HG02759 (cell line): Measurements from ENCODE around the gene AP1S1.

ENCODE experiments used
- ATAC-seq: cut with Tn5 transposase; IDR thresholded peaks from one replicate; pipeline ENCODE4 v1.9.1; 2021; ENCODE audit warnings: mild to moderate bottlenecking, moderate library complexity; ENCODE audit not compliant: unreplicated experiment

AP1S1 gene

GRCh38 chr7:101156277-101156676, 2.0 kb downstream of the AP1S1 start:
- no peak for ATAC-seq

DNA sequence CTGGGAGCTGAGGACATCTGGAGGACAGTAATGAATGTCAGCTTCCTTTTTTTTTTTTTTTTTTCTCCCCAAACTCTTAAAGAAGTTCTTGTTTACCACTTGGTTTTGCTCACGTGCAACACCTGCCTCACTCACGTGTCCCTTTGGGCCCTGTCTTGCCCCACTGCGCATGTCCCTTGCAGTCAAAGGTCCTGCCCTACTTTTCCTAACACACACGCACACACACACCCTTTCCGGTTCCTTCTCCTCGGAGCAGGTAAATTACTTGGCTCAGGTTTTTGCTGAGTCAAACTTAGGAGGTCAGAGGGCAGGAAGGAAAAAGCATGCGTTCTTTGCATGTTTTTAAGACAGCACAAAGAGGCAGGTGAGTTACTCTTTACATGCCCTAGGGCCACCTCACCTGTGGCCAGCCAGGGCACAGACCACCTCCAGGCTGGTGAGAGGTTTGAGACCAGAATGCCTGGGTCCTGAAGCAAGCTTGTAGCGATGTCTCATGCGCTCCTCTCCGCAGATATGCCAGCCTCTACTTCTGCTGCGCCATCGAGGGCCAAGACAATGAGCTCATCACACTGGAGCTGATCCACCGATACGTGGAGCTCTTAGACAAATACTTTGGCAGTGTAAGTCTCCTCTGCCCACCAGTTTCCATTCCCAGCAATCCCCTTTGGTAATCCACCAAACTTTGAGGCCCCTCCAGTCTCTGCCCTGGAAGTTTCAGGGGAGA, 2.8 kb downstream of the AP1S1 start:
- ATAC-seq = no peak

DNA sequence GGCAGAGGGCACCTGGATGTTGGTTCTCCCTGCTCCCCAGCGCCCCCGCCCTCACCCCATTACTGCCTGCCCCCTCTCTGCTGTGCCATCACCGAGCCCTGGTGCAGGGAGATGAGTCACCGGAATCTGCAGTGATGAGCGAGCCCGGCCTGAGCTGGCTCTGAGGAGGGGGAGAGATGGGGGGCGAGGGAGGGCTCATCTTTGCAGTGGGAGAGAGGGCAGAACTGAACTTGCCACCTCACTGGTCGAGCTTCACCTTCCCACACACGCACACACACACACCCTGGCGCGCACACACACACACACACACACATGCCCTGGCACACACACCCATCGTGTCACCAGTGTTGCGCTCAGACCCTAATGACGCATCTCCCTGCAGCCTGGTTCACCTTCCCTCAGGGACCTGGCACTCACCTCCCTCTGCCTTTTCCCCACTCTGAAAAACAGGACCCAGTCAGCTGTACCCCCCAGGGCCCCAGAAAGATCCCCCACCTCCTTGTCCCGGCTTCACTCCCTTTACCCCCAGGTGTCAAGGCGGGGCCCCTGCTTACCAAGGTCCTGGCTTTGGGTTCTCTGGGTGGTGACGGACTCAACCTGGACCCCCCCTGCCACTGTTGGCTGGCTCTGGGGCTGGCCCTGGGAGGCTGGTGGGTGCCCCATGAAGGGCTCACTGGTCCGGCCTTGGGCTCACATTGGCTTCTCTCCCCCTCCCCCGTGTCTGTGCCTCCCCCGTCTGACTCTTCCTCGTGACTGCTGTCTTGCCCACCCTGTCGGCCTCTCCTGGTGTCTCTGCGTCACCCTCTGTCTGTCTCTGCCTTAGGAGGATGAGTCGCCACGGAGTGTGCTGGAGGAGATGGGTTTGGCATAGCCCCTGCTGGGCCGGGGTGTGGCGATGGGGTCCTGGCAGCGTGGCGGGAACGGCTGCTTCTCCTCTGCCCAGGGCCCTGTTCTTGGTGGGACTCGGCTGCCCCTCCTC, 5.7 kb downstream of the AP1S1 start:
- no peak for ATAC-seq

GRCh38 chr7:101160910-101161309, 6.6 kb downstream of the AP1S1 start:
- ATAC-seq = no peak

GRCh38 chr7:101161692-101162471, 7.6 kb downstream of the AP1S1 start:
- no peak for ATAC-seq

DNA sequence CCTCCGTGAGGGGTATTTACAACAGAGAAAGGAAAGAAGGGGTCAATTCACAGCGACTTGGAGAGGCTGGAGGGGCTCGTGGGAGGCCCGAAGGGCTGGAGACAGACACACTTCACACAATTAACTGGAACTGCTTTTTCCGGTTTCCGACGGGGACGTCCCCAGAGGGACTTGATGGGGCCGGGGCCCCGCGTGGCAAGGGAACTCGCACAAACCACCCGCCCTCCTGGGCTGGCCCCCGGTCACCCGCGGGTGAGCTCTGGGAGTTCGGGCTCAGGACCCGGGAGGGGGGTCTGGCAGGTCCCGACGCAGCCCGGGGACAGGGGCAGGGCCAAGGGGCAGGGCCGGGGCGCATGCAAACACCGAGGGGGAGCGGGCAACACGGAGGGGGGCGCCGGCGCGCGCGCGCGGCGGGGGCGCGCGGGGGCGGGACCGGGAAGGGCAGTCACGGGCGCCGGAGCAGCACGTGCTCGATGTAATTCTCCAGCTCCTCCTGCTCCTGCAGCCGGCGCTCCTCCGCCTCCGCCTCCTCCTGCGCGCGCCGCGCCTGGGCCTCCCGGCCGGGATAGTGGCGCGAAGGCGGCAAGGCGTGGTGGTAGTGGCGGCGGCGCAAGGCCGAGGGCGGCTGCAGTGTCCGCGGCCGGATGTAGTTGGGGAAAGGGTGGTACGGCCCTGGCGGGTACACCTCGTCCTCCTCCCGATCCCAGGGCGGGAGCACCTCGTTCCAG, 8.4 kb downstream of the AP1S1 start:
- no peak for ATAC-seq

GRCh38 chr7:101163279-101164070, 9.2 kb downstream of the AP1S1 start:
- ATAC-seq = no peak

DNA sequence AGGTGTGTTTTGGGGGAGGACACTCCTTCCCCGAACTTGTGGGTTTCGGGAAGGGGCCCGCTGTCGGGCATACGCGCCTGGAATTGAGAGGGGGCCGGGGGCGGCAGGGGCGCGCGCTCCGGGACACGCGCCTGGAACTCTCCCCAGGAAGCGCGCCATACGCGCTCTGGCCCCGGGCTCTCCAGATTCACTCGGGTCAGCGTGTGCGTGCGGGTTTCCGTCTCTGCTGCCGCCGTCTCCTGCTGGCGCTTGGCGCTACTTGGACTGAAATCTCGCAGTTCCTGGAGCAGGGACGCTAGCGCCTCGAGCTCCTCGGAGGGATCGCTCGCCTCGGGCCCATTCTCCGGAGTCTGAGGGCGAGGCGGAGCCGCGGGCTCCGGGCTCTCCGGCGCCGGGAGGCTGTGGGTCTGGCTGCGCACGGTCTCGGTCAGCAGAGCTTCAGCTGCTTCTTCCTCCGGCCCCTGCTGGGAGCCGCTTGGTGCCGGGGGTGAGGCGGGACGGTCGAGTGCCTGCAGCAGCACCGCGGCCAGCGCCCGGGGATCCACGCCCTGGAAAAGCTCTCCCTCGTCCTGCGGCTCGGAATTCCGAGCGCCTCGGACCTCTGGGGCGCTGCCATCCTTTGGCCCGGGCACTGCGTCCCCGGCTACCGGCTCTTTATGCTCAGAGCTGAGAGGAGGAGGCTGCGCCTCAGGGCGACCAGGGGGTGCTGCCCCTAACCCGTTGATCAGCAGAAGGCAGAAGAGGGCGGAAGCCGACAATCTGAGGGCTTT, 10.0 kb downstream of the AP1S1 start:
- no peak for ATAC-seq

DNA sequence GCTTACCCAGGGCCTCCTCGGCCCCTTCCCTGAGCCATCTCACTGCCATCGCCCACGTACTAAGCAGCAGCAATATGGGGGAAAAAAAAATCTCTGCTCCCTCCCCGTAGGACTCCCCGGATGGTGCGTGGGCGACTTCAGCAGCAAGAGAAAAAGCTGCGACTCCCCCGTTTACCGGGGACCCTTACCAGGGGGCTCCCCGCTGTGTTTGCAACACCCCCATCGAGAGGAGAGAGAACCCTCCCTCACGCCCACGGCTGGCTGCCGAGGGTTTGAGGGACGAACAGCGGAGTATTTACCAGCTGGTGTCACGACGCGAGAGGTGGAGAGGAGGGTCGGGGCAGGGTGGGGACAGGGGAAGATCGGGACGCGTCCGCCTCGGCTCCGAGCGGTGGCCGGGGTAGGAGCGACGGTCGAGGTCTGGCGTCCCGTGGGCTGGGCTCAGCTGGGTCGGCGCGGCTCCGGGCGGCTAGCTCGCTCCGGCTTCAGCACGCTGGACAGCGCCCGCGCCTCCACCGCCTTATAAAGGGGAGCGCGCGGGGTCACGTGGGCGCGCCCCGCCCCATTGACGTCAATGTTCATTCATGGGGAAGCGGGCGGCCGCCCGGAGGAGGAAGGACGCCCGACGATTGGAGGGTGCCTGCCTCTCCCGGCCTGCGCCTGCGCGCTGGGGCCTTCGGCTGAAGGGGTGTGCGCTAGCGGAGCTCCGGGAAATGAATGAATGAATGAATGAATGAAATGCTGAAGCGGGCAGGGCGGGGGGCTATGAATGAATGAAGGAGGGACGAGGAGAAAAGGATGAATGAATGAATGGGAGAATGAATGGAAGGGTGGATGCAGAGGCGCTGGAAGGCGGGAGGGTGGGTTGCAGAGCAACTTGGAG, 11.0 kb downstream of the AP1S1 start, which contains the start of gene VGF:
VGF (minus strand) TSS at position 495 of the 883 bp plus-strand sequence. CDS start 726 bp downstream, outside the sequence.
- ATAC-seq = peak; percentile 82

- no peak for ATAC-seq
These were observed 11.8 kb downstream of the AP1S1 start for GRCh38 chr7:101165958-101166647.

DNA sequence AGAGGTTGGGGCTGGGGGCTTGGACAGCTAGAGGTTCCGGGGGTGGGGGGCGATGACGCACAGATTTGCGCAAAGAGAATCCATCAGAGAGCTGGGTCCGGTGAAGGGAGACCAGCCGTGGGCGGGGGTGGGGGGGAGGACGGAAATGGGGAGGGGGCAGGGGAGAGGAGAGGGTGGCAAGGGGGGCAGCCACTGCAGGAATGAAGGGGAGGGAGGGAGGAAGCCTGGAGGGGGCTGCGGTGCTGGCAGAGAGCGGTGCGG, 12.3 kb downstream of the AP1S1 start:
- no peak for ATAC-seq

DNA sequence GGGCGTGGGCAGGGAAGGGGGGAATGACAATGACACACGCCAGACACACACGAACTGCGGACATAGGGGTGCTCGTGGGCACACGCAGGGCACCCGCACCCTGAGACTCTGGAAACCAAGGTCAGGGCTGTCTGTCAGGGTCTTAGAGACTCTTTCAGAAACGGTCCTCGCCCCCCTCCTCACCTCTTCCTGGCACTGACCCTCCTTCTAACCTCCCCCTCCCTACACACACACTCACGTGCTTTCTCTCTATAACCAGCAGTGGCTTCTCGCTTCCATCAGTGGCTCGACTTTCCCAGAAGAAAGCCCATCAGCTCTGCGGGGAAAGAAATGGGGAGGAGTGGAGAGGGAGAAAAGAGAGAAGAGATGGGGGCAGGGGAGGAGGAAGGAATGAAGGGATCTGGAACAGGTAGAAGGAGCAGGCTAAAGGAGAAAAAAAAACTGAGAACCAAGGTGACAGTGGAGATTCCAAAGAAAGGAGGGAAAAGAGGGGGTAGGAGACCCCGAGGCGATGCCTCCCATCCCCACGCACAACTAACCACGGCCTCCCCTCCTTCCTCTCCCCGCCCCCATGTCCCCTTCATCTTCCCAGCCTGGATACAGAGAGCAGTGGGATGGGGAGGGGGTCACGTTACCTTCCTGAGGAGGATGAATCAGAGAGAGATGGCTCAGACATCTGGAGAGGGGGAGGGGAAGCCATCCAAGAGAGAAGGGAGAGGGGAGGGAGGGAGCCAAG, 12.8 kb downstream of the AP1S1 start:
- ATAC-seq = no peak

- ATAC-seq = no peak
These were observed 13.6 kb downstream of the AP1S1 start for GRCh38 chr7:101167645-101168411.

DNA sequence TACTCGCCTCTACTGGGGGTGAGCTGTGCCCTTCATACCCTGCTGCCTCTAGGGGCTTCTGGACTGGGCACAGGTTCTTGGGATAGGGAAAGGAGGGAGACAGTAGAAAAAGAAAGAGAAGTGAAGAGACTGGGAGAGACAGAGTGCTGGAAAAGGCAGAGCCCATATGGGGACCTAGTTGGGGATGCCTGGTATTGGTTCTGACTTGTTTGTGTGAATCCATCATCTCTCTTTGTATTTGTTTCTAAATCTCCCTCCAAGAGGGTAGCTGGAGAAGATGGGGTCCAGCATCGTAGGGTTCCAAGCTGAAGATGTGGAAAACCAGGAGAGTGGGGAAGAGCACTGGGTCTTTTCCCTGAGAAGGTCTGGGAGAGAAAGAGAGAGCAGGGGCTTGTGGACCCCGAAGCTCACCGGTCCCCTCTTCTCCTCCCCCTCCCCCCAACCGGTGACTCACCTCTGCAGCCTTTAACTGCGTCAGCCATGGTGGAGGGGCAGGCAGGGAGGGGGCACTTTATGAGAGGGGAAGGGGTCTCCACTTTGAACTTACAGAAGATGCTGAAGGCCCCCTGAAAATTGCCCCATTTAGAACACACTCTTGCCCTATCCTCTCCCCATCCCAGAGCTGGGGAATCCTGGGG, 14.3 kb downstream of the AP1S1 start:
- no peak for ATAC-seq

GRCh38 chr7:101169110-101169837, 15.0 kb downstream of the AP1S1 start:
- ATAC-seq = no peak
